ENCODE data around the gene FBN2. TPM values are rescaled to one million over a fixed set of nuclear protein-coding genes. Genes with fewer than 3 reads are reported as not detected.

Gene FBN2
- total RNA-seq, 4 donors from 2014 or later, result 5.4 to 14.9 (median 10.1) TPM

GRCh38 chr5:128343168-128343567 lies 194.9 kb downstream of the FBN2 start:
- H3K36me3 ChIP-seq, result peaks cover 0 to 32% (median 12%) of the 10 kb centered on the region in 4 donors
- no peak overlapping the region for H3K27ac ChIP-seq (replicated peaks in 1 of 4)
- H3K4me1 ChIP-seq, result peaks cover 0 to 21% (median 12%) of the 10 kb centered on the region in 4 donors
- H3K27me3 ChIP-seq, result no peaks in the 10 kb centered on the region
- no peak for DNase-seq (ENCODE audit: extremely low spot score)
- no peak for TF ChIP-seq CTCF (IDR thresholded peaks at IDR 0.05)
- TF ChIP-seq POLR2AphosphoS5 (IDR thresholded peaks at IDR 0.05), result no peak
- TF ChIP-seq POLR2A (IDR thresholded peaks at IDR 0.05; ENCODE audit: low read depth), result no peak
- TF ChIP-seq EP300 (IDR thresholded peaks at IDR 0.05), result no peak
- H3K9me3 ChIP-seq, result no peaks in the 10 kb centered on the region
- intact Hi-C loops (cut with DNase I), result no loop called here
- 61% methylated on average over 4 of the region's 4 CpGs for WGBS
- H3K4me3 ChIP-seq, result no peak overlapping the region

DNA sequence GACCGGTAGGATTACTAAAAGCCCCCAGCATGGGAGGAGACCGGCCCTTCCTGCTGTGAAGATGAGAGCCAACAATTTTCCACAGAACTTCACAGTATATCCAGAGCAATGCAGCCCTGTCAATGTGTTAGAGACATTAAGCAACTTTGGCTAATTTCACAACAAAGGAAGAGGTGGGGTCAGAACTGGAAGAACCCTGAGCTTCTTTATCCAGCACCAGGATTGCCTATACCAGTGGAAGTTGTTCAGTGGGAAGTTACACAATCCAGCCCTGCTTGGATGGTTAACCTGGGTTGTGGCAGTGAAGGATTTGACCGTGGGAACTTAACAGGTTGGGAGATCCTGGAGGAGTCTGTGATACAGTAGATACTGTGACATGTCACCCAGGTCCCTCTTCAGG lies 197.0 kb downstream of the FBN2 start:
- Histone ChIP-seq H3K4me1 (peaks cover 0 to 8% (median 2%) of the 10 kb centered on the region in 4 donors), H3K36me3 (peaks cover 0 to 43% (median 17%) of the 10 kb centered on the region in 4 donors), H3K4me3 (no peak overlapping the region), H3K9me3 (no peaks in the 10 kb centered on the region), H3K27me3 (no peaks in the 10 kb centered on the region), H3K27ac (replicated peaks in 1 of 4) (no peak overlapping the region)
- intact Hi-C loops (cut with DNase I), result no loop called here
- no peak for DNase-seq (ENCODE audit: extremely low spot score)
- WGBS, result 70% methylated on average over 3 of the region's 3 CpGs
- TF ChIP-seq POLR2AphosphoS5 (IDR thresholded peaks at IDR 0.05), result no peak
- TF ChIP-seq EP300 (IDR thresholded peaks at IDR 0.05), result no peak
- no peak for TF ChIP-seq POLR2A (IDR thresholded peaks at IDR 0.05; ENCODE audit: low read depth)
- no peak for TF ChIP-seq CTCF (IDR thresholded peaks at IDR 0.05)

DNA sequence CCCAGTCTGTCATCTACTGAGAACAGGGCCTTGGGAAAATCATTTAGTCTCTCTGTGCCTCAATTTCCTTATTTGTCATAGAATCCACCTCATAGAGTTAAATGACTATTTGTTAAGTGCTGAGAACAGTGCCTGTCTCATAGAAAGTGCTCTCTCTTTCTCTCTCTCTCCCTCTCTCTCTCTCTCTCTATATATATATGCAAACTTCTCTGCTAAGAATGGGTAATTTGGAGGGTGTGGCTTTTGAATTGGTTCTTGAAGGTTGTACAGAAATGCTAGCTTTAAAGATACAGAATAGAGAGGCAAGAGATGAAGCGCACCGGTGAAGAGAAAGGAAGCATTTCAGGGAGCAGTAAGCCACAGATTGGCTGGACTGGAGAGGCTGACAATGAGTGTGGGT lies 197.4 kb downstream of the FBN2 start:
- H3K4me3 ChIP-seq, result no peak overlapping the region
- no peak overlapping the region for H3K27ac ChIP-seq (replicated peaks in 1 of 4)
- no peak for DNase-seq (ENCODE audit: extremely low spot score)
- H3K4me1 ChIP-seq, result peaks cover 0 to 4% (median 0%) of the 10 kb centered on the region in 4 donors
- TF ChIP-seq POLR2AphosphoS5 (IDR thresholded peaks at IDR 0.05) (no peak), EP300 (IDR thresholded peaks at IDR 0.05) (no peak), POLR2A (IDR thresholded peaks at IDR 0.05; ENCODE audit: low read depth) (no peak), CTCF (IDR thresholded peaks at IDR 0.05) (no peak)
- H3K36me3 ChIP-seq, result peaks cover 0 to 46% (median 17%) of the 10 kb centered on the region in 4 donors
- no peaks in the 10 kb centered on the region for H3K9me3 ChIP-seq
- intact Hi-C loops (cut with DNase I), result no loop called here
- 88% methylated on average over 2 of the region's 2 CpGs for WGBS
- no peaks in the 10 kb centered on the region for H3K27me3 ChIP-seq

- Histone ChIP-seq H3K27ac (replicated peaks in 1 of 4) (no peak overlapping the region), H3K4me3 (no peak overlapping the region), H3K27me3 (no peaks in the 10 kb centered on the region), H3K36me3 (peaks cover 0 to 56% (median 16%) of the 10 kb centered on the region in 4 donors), H3K4me1 (no peaks in the 10 kb centered on the region), H3K9me3 (no peaks in the 10 kb centered on the region)
- WGBS, result 82% methylated on average over 3 of the region's 3 CpGs
- intact Hi-C loops (cut with DNase I), result no loop called here
- TF ChIP-seq POLR2AphosphoS5 (IDR thresholded peaks at IDR 0.05) (no peak), EP300 (IDR thresholded peaks at IDR 0.05) (no peak), CTCF (IDR thresholded peaks at IDR 0.05) (no peak), POLR2A (IDR thresholded peaks at IDR 0.05; ENCODE audit: low read depth) (no peak)
- no peak for DNase-seq (ENCODE audit: extremely low spot score)
Observed at GRCh38 chr5:128339585-128339984, 198.5 kb downstream of the FBN2 start.

- intact Hi-C loops (cut with DNase I), result no loop called here
- 89% methylated on average over 12 of the region's 12 CpGs for WGBS
- TF ChIP-seq EP300 (IDR thresholded peaks at IDR 0.05) (no peak), POLR2A (IDR thresholded peaks at IDR 0.05; ENCODE audit: low read depth) (no peak), CTCF (IDR thresholded peaks at IDR 0.05) (no peak), POLR2AphosphoS5 (IDR thresholded peaks at IDR 0.05) (no peak)
- Histone ChIP-seq H3K4me3 (no peak overlapping the region), H3K4me1 (no peaks in the 10 kb centered on the region), H3K9me3 (no peaks in the 10 kb centered on the region), H3K27ac (replicated peaks in 1 of 4) (no peak overlapping the region), H3K36me3 (peaks cover 0 to 52% (median 15%) of the 10 kb centered on the region in 4 donors), H3K27me3 (no peaks in the 10 kb centered on the region)
- no peak for DNase-seq (ENCODE audit: extremely low spot score)
Observed at GRCh38 chr5:128338649-128339048, 199.4 kb downstream of the FBN2 start.

Data from esophagus muscularis mucosa (tissue), 4 donors.